ENCODE results near the gene COBLL1.

- TF ChIP-seq CTCF (IDR thresholded peaks at IDR 0.05) (peak; percentile 7), EZH2 (IDR thresholded peaks at IDR 0.05) (no peak), EZH2phosphoT487 (IDR thresholded peaks at IDR 0.05) (no peak)
These were observed 185.9 kb downstream of the COBLL1 start for GRCh38 chr2:164655750-164656149.

All from neural progenitor cell (in vitro differentiated cells).